AML-193 (cell line): ENCODE data around the gene SHISA6.

Experiments used
- DNase-seq, 2 experiments: peaks; one replicate each; lab custom pipeline; 2025; lab: John Stamatoyannopoulos, UW

Gene SHISA6

DNA sequence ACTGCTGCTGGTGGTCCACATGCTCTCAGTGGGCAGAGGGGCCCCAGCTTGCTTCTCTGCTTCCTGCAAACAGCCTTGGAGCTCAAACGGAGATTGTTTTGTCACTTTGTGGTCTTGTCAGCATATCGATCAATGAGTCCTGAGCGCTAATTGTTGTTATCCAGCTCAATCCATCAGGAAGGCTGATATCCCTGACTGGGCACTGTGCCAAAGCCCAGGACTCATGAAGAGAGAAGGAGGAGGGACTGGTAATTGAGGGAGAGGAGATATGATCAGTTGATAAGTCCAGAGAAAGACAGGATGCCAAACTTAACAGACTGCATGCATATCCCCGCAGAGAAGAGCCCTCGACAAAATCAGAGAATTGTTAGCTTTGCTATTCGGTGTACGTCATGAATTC lies 298.6 kb downstream of the SHISA6 start:
- DNase-seq = no peak

DNA sequence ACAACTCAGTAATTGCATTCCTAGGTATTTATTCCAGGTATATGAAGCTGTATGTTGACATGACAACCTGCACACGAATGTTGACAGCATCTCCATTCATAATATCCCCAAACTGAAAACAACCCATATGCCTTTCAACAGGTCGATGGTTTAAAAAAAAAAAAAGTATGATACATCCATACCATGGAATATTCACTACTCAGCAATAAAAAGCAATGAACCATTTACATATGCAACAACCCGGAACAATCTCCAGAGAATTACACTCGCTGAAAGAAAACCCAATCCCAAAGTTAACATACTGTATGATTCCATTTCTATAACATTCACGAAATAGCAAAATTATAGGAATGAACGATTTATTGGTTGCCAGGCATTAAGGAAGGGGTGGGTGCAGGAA lies 304.0 kb downstream of the SHISA6 start:
- DNase-seq = no peak

GRCh38 chr17:11545696-11546095 lies 304.7 kb downstream of the SHISA6 start:
- DNase-seq = no peak

- DNase-seq = no peak
Observed at GRCh38 chr17:11547853-11548252, 306.8 kb downstream of the SHISA6 start.

GRCh38 chr17:11548398-11548797 lies 307.4 kb downstream of the SHISA6 start:
- DNase-seq = no peak

- no peak for DNase-seq
Observed at GRCh38 chr17:11550431-11550830, 309.4 kb downstream of the SHISA6 start.

DNA sequence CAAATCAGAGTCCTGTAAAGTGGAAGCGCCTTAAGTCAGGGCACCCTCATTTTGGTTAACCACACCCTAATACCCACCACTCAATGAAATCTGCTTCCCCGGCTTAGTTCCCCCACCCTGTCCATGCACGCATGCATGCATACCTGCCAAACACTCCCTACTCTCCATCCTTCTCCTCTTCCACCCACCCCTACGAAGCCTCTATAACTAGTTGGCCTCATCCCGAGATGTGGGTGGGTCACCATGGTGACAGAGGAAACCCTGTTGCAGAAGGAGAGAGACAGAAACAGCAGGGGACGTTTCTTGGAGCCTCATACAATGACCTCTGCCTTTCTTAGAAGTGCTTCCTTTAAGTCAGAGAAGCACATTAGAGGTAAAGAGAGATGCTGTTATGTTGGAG lies 310.4 kb downstream of the SHISA6 start:
- DNase-seq = no peak

GRCh38 chr17:11553135-11553534 lies 312.1 kb downstream of the SHISA6 start:
- DNase-seq = no peak

DNA sequence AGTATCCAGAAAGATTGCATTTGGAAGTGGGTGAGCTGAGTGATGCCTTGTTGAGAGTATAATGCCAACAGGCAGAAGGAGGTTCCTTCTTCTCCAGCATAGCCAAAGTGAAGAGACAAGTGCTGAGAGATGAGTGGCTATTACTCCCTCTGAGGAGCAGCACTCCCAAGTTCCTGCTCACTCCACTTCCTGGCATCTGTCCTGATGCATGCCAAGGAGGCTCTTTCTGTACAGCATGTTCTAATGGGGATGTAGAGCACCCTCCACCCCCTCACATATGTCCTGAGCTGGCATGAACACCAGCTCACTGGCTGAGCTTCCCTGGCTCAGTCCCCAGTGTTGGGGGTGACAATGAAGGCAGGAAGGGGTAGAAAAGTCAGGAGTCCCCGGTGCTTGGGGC lies 313.0 kb downstream of the SHISA6 start:
- DNase-seq = no peak

- DNase-seq = no peak
Observed at GRCh38 chr17:11554542-11554941, 313.5 kb downstream of the SHISA6 start.

- no peak for DNase-seq
Observed at GRCh38 chr17:11555530-11555929, 314.5 kb downstream of the SHISA6 start.

GRCh38 chr17:11557727-11558452 lies 316.9 kb downstream of the SHISA6 start:
- no peak for DNase-seq

DNA sequence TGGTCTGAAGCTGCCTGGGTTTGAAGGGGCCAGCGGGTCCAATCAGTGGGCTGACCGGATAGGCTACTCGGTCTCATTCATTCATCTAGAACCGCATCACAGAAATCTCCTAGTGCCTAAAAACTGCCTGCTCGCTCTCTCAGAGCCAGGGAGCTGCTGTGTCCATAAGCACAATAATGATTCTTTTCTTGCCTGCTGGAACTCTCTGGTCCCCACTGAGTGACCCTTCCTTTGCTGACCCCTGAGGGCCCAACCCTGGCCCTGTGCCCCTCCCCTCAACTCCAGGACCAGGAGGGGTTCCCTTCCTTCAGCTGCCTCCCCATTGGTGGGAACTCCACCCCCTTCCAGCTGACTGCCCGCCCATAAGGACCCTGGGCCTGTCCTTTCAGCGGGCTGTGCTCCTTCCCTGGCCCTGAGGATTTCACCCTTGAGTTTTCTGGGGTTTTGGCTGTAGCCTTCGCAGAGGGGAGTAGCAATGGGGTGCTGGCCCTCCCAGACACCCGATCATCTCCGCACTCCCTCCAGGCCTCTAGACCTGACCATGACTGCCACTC lies 317.7 kb downstream of the SHISA6 start:
- DNase-seq = no peak

- DNase-seq = no peak
Observed at GRCh38 chr17:11559601-11560000, 318.6 kb downstream of the SHISA6 start.

- no peak for DNase-seq
Observed at GRCh38 chr17:11561281-11561680, 320.3 kb downstream of the SHISA6 start.

DNA sequence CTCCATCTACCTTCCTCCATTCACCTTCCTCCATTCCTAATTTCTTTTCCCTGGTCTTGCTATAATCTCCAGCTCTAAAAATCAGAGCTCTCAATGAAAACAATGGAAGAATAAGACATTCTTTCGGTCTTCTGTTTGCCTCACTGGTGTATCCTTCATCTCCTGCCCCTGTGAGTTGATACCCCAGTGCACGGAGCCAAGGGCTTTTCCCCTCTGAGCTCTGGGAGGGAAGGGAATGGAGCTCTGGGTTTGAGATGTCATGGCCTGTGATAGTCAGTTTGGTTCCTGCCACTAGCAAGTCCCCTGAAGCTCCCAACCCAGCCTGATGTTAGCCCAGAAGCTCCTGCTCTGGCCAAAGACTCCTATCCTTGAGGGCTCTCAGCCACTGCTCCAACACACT lies 320.7 kb downstream of the SHISA6 start:
- no peak for DNase-seq

GRCh38 chr17:11564589-11565380 lies 323.8 kb downstream of the SHISA6 start:
- no peak for DNase-seq

- no peak for DNase-seq
Observed at GRCh38 chr17:11565591-11565990, 324.6 kb downstream of the SHISA6 start.

GRCh38 chr17:11578998-11579397 lies 338.0 kb downstream of the SHISA6 start:
- DNase-seq = no peak

- DNase-seq = no peak
Observed at GRCh38 chr17:11580677-11581076, 339.7 kb downstream of the SHISA6 start.

DNA sequence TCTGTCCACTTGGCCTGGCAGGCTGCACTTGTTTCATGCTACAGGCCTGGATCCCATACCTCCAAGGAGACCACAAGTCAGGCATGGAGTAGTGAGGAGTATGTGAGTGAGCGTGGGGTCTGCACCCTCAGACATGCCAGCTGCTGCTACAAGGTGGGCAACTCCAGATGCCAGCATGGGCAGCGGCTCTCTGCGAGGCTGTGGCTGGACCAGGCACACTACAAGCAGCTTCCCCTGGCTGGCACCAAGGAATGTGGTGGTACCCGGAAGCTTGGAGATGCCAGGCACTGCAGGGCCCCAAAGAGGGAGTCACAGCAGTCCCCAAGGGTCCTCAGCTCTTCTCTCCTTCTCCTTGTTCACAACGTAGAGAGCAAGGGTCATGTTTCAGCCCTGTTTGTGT lies 341.2 kb downstream of the SHISA6 start:
- no peak for DNase-seq

DNA sequence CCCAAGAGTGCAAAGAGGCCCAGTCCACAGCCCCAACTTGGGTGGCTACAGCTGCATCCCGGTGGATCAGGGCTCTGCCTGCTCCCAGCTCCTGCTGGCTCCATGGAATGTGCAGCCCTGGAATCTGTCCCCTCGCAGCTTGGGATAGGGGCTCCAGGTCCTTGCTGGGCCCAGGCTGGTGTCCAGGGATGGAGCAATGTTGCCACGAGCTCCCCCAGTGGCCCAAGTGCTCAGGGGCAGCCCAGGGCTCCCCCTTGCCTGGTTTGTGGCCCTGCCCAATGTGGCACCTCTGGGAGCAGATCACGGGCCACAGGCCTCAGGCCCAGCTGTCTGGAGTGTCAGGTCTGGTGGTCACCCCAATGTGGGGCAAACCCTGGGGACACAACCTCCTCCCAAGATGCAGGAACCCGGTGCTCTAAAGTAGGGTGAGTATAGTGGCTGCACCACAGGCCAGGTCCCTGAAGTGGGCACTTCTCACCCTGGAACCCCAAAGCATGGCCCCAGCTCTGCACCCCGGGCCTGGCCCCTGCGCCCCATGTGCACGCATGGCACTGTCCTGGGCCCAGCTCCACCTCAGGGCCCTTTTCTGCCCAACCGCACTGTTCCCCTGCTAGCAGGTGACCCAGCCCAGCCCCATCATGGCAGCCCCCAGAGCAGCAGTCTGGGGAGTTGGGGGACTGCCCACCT lies 342.4 kb downstream of the SHISA6 start:
- no peak for DNase-seq

GRCh38 chr17:11589716-11590115 lies 348.7 kb downstream of the SHISA6 start:
- no peak for DNase-seq
